Activated CD8-positive, alpha-beta memory T cell treated with anti-CD3 and anti-CD28 coated beads, Interleukin-2, amount 50 U/mL, for 4 hours (primary cell): ENCODE measurements around the gene TRAPPC3L.
"Not testable (repeated sequence)": the region's sequence is repeated elsewhere in the genome, so short reads cannot be mapped to it uniquely, and the experiment has no call there.

Experiments used
- DNase-seq: peaks from one replicate; pipeline ENCODE4 v3.0.0-alpha.2; 2020

TRAPPC3L gene

DNA sequence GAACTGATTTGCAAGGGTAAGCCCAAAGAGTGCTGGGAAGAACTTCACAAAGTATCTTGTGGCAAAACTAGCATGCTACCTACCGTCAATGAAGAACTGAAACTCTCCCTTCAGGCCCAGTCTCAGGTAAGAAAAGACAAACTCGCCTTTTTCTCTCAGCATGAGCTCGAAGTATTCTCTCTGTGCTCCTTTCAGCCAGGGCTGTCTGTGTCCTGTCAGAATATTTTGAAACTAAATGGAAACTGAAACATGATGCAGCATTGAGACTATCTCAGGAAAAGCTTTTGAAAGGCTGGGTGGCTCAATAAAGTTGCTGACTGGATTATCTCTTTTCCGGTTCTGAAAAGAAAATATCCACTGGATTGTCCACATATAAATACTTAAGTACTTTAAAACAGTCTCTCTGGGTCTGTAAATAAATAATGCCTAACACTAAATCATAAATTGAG lies 33.3 kb downstream of the TRAPPC3L start:
- no peak for DNase-seq

DNA sequence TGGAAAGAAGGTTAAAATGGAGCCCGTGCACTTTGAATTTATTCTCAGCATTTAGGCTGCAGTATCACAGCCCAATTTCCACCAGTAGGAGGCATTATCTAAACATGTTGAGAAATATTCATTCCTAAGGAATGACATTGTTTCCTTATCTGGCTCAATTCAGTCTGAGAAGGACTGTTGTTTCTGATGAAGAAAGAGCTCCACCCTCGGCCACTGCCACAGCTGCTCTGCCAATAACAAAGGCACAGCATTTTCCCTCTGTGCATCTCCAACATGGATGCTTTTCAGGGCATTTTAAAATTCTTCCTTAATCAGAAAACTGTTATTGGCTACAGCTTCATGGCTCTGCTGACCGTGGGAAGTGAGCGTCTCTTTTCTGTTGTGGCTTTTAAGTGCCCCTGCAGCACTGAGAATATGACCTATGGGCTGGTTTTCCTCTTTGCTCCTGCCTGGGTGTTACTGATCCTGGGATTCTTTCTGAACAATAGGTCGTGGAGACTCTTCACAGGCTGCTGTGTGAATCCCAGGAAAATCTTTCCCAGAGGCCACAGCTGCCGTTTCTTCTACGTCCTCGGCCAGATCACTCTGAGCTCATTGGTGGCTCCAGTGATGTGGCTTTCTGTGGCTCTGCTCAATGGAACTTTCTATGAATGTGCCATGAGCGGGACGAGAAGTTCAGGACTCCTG lies 33.9 kb downstream of the TRAPPC3L start, which contains the start of gene CALHM5:
CALHM5 (plus strand) TSS at position 216 of the 687 bp plus-strand sequence; CDS start at position 274, 58 bp downstream.
- no peak for DNase-seq

DNA sequence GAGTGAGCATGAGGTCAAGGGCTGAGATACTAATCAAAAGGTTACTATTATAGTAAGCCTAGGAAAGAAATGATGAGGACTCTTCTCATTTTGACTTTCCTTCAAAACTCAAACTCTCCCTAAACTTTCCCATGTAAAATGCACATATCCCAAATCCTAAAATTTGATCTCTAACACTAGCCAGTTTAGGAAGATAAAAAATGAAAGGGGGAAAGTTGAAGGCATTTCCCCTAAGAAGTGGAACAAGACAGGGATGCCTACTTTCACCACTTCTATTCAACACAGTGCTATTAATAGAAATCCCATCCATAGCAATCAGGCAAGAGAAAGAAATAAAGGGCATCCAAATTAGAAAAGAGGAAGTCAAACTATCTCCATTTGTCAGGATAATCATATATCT lies 37.0 kb downstream of the TRAPPC3L start:
- no peak for DNase-seq

DNA sequence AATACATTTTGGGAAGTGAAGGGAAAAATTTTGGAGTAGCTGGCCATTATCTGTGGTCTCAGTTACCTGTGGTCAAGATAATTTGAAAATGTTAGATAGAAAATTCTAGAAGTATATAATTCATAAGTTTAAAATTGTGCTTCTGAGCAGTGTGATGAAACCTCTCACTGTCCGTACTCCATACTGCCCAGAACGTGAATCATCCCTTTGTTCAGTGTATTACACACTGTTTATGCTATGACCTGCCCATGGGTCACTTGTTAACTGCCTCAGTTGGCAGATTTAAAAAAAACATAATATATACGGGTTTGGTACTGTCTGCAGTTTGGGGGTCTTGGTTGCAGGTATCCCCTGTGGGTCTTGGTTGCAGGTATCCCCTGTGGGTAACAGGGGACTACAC lies 38.2 kb downstream of the TRAPPC3L start:
- DNase-seq = no peak

DNA sequence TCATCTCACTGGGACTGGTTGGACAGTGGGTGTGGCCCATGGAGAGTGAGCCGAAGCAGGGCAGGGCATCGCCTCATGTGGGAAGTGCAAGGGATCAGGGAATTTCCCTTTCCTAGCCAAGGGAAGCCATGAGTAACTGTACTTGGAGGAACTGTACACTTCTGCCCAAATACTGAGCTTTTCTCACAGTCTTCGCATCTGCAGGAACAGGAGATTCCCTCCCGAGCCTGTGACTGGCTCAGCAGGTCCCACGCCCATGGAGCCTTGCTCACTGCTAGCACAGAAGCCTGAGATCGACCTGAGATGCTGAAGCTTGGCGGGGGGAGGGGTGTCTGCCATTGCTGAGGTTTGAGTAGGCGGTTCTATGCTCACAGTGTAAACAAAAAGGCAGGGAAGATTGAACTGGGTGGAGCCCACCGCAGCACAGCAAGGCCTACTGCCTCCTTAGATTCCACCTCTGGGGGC lies 44.5 kb downstream of the TRAPPC3L start:
- DNase-seq = no peak

DNA sequence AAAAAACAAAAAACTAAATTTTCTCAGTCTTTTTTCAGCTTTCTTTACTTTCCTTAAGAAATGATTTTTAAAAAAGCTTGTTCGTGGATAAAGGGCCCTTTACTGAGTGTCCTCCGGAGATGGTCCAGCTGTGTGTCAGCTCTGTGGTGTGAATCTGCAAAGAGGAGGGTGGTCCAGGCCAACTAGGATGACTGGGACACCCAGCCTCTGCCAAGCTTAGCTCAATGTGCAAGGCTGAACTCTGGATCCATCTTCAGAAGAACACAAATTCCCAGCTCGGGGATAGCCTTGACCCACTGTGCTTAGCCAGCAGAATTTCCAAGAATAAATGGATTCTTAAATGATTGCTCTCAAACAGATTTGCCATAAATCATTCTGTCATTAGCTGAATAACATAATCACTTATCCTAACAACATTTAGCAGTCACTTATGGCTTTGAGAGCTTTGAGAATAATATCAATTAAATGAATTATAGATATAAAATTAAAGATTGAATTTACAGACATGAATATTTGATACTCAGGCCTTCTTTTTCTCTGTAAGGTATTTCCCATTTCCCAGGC lies 48.3 kb downstream of the TRAPPC3L start:
- DNase-seq = no peak

DNA sequence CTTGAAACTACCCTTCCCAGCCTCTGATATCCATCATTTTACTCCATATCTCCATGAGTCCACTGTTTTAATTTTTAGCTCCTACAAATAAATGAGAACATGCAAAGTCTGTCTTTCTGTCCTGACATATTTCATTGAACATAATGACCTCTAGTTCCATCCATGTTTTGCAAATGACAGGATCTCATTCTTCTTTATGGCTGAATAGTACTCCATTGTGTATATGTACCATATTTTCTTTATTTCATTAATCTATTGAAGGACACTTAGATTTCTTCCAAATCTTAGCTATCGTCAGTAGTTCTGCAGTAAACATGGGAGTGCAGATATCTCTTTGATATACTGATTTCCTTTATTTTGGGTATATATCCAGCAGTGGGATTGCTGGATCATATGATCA lies 50.3 kb downstream of the TRAPPC3L start:
- not testable (repeated sequence) for DNase-seq

DNA sequence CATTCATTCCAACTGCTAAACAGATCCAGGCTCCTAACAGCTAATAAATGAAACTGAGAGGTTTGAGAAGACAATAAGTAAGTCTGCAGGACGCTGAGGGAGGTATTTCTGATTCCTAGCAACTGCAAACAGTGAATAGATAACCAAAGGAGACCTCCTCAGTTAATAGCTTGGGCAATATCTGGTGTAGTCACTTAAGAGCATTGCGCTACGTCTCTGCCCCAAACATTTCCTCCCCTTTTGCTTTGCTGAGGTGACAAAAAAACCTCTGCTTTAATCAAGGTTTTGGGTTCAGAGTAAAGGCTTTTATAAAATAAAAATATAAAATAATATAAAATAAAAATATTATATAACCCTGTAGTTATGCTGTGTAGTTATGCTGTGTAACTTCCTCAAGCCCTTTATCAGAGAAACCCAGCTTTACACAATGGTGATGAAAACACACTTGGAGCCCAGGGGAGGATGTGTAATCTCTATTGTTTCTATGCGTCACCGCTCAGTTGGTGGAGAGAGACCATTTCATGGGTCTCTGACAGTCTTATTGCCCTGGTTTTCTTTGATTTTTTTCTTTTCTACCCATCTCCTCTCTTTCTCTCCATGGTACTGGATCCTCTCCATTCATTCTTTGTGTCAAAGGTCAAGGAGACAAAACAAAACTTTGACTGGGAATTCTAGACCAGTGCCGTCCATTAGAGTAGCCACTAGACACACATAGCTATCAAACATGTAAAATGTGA lies 53.0 kb downstream of the TRAPPC3L start:
- no peak for DNase-seq

DNA sequence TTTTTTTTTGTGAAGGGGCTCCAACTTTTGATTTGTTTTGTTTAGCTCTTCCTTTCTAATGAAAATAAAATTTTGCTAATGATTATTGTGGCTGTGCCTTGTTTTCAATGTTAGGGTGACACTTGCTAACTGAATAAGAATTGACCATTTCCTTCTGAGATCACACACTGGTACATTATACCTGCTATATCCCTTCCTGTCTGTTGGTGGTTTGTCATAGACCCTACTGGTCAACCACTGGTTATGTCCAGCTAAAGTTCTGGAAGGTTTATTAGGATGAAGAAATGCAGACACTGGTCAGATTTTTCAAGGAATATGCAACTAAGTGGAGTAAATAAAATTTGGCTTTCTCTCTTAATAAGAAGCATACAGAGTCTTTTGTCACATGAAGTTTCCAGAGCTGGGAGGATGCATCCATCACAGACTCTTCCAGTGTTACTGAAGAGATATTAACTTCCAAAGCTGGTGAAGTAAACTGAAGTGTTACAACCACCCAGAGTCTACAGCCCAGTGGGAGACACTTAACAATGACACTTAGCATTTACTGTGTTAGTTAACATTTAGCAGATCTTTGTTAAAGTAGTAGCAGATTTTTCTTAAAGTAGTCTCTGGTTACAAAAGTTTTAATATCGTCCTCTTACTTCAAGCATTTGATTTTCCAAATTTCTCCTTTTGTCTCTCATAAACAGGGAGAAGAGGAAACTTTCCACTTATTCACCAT lies 53.7 kb downstream of the TRAPPC3L start:
- DNase-seq = no peak

DNA sequence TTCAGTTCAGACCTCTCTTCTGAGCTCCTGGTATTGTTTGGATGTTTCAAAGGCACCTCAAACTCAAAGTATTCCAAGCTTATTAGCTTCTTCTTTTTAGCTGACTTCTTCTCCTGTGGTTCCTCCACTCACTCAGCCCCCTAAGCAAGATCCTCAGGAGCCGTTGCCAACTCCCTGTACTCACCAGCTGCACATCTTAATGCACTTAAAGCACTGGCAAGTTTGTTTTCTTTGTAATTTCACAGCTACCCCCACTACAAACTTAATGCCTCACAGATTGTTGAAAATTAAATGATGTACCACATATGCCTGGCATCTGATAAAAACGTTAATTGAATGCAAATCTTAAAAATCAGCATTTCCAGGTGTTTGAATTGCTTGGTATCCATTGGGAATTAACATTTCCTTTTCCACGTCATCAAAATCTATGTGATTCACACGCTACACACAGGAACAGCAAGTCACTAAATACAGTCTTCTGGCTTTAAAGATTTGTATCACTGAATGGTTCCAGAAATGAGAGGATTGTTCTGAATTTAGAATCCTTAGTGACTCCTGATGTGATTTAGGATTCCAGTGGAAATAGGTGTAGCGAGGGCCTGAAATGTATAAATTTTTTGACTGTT lies 59.8 kb downstream of the TRAPPC3L start:
- no peak for DNase-seq

DNA sequence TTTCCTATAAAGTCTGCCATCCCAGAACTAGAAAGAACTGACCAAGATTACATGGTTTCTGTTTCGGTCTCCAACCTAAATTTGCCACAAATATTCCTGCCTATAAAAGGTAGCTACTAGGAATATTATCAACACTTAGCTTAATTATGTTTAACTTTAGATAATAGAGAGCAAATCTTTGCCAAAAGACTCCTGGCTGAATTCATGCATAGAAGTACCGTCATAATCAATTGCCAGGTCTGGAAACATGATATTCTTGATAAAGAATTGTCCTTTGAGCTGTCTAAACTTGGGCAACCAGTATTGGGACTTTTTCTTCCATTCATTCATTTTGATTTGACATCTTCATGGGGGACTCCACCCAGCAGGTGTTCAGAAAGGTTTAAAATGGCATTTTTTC lies 61.9 kb downstream of the TRAPPC3L start:
- no peak for DNase-seq

DNA sequence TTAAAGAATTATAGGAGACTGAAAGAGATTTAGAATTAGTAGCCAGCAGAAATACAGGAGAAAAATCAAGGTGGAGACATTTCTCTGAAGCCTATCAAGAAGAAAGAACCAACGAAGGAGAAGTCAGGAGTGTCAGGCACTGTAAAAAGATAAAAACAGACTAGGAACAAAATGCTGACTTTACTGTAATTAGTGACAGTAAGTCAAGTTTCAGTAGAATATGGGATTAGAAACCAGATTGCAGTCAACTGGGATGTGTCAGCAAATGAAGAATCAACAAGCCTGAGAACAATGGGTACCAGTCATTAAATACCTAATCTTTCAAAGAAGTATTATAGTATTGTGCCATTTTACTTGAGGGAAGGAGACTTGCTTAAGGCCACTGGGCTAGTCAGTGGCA lies 62.7 kb downstream of the TRAPPC3L start:
- DNase-seq = no peak

DNA sequence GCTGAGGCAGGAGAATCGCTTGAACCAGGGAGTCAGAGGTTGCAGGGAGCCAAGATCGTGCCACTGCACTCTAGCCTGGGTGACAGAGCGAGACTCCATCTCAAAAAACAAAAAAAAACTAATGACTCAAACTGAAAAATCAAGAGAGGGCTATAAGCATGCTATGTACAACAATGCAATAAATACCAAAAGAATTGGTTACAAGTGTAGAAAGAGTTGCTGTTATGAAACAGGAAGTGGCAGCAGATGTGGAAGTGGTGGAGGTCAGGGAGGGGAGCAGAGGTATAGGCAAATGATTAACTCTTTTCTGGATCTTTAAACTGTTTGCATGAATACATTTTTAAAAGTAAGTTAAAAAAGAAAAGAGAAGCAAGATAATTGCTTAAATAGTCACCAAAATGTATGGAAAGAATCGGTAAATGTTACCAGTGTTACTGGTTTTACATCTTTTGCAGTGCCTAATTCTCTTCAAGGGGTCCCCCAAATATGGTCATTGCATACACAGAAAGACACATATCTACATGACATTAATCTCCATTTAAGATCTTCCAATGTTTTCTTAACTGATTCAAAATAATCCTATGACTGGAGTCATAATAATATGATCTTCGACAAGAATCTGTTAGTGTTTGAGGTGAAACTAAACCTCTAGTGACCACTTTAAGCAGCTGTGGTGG lies 69.3 kb downstream of the TRAPPC3L start:
- no peak for DNase-seq

DNA sequence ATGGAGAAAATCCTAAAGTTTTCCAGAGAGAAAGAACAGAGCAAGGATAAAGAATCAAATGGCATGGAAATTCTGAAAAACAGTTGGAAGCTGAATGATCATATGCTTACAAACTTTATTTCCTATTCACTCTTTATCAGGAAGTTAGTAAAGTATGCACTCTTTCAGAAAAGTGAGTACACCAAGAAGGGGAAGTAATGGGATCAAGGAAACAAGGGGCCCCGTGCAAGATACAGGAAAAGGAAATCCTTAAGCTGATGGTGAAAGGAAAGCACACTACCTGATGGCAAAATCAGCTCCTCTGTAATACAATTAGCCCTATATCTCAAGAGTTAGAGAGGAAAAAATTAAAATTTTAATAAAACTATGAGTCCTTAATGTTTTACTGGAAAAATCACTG lies 70.3 kb downstream of the TRAPPC3L start:
- no peak for DNase-seq

DNA sequence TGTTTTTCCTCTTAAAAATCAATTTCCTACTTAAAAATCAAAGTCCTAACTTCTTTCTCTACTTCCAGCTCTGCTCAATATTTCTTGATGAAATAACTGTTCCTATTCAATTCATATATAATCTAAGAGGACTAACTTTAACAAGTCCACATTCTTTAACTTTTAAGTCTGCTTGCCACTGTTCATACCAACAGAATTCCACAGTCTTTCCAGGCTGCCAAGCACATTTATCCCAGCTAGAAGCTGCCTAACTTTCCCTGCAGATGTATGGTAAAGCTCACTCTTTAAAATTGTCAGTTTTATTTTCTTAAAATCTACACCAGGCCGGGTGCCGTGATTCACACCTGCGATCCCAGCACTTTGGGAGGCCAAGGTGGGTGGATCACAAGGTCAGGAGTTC lies 72.8 kb downstream of the TRAPPC3L start:
- DNase-seq = no peak

DNA sequence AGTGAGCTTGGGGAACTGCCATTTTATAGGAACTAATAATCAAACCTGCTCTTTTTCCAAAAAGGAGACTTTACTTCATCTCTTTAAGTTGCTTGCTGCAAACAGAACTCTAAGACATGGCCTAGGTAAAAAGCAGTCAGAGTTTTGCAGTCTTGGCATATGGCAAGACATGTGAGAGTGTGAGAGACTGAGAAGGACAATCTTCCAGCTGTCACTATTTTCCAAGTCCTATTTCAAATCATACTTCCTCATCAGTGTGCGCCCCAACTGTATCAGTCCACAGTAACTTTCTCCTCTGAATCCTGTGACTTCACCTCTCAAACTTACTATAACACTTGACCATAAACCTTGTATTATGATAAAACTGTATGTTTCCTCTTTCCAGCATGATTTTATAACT lies 74.0 kb downstream of the TRAPPC3L start:
- no peak for DNase-seq

DNA sequence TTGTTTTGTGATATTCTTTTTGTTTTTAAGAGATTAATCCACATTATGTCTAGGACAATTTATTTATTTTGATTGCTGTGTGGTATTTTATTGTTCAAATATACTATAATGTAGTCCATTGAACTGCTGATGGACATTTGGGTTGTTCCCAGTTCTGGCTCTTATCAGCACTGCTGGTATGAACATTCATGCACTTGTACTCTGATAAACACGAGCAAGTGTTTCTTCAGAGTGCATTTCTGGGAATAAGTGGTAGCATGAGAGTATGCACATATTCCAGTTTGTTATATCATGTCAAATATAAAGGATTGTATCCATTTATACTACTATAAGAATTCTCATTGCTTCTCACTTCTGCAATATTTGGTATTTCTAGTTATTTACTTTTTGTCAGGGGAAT lies 77.2 kb downstream of the TRAPPC3L start:
- DNase-seq = no peak

DNA sequence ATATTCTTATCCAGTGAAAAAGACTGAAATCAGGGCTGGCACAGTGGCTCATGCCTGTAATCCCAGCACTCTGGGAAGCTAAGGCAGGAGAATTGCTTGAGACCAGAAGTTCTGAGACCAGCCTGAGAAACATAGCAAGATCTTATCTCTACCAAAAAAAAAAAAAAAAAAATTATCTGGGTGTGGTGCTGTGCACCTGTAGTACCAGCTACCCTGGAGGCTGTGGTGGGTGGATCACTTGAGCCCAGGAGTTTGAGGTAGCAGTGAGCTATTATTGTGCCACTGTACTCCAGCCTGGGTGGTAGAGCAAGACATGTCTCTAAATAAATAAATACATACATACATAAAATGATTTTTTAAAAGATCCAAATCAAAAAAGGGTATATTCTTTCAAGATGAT lies 78.0 kb downstream of the TRAPPC3L start:
- DNase-seq = no peak

DNA sequence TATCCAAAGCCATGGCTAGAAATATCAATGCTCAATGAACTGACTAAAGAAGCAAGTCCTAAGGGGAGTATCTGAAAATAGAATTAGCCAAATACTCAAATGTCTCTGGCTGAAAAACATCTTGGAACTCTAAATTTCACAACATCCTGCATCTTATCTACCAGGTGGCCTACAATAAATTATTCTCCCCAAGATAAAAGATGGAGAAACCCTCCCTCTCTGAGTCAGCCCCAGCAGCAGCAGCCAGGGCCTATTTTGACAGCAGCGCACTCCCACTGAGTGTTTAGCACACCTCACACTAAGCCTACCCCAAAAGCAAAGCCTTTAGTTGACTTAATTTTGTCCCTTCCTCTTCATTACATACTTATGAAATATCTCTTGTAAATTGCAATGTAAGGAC lies 78.4 kb downstream of the TRAPPC3L start:
- no peak for DNase-seq

DNA sequence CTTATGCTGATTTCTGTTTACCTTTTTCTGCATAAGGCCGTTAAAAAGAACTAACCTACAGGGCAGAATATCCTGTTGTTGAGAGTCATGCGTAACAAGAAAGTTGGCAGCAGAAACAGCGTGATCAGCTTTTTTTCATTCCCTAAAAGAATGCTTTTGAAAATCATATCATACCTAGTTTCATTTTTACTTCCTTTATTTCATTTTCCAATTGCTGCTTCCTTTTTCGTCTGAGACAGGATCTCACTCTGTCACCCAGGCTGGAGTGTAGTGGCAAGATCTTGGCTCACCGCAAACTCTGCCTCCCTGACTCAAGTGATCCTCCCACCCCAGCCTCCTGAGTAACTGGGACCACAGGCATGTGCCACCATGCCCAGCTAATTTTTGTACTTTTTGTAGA lies 80.2 kb downstream of the TRAPPC3L start:
- DNase-seq = no peak

DNA sequence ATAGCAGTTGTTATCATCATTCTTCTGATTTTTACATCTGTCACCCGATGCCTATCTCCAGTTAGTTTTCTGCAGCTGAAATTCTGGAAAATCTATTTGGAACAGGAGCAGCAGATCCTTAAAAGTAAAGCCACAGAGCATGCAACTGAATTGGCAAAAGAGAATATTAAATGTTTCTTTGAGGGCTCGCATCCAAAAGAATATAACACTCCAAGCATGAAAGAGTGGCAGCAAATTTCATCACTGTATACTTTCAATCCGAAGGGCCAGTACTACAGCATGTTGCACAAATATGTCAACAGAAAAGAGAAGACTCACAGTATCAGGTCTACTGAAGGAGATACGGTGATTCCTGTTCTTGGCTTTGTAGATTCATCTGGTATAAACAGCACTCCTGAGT lies 82.2 kb downstream of the TRAPPC3L start:
- no peak for DNase-seq
